HG02798 (cell line): ENCODE data around the gene EGFL6.

Experiments
- ATAC-seq: cut with Tn5 transposase; IDR thresholded peaks from one replicate; pipeline ENCODE4 v1.9.1; 2021; ENCODE audit warnings: mild to moderate bottlenecking; ENCODE audit not compliant: unreplicated experiment, poor library complexity

The EGFL6 gene

GRCh38 chrX:13569479-13570260 lies at the start of gene EGFL6:
Gene EGFL6, plus strand, starts transcription at chrX:13569601. Its CDS starts 261 bp downstream, at chrX:13569862.
- no peak for ATAC-seq

GRCh38 chrX:13520351-13520750 lies 49.0 kb upstream of the EGFL6 start:
- ATAC-seq, result no peak

GRCh38 chrX:13520936-13521335 lies 48.5 kb upstream of the EGFL6 start:
- ATAC-seq, result no peak

GRCh38 chrX:13522811-13523210 lies 46.6 kb upstream of the EGFL6 start:
- ATAC-seq, result no peak

GRCh38 chrX:13533726-13534125 lies 35.7 kb upstream of the EGFL6 start:
- ATAC-seq, result no peak

- ATAC-seq, result no peak
Measured at GRCh38 chrX:13535376-13536165, 33.8 kb upstream of the EGFL6 start.

- ATAC-seq, result no peak
Measured at GRCh38 chrX:13536551-13536950, 32.9 kb upstream of the EGFL6 start.

- ATAC-seq, result no peak
Measured at GRCh38 chrX:13538414-13538813, 31.0 kb upstream of the EGFL6 start.

GRCh38 chrX:13540602-13541001 lies 28.8 kb upstream of the EGFL6 start:
- no peak for ATAC-seq

- no peak for ATAC-seq
Measured at GRCh38 chrX:13545726-13546125, 23.7 kb upstream of the EGFL6 start.

- no peak for ATAC-seq
Measured at GRCh38 chrX:13547671-13548070, 21.7 kb upstream of the EGFL6 start.

- no peak for ATAC-seq
Measured at GRCh38 chrX:13550346-13550745, 19.1 kb upstream of the EGFL6 start.

GRCh38 chrX:13551610-13552009 lies 17.8 kb upstream of the EGFL6 start:
- no peak for ATAC-seq

GRCh38 chrX:13552892-13553291 lies 16.5 kb upstream of the EGFL6 start:
- no peak for ATAC-seq

GRCh38 chrX:13565511-13565910 lies 3.9 kb upstream of the EGFL6 start:
- ATAC-seq, result no peak

GRCh38 chrX:13570261-13570605 lies 832 bp downstream of the EGFL6 start:
- no peak for ATAC-seq

GRCh38 chrX:13571136-13571535 lies 1.7 kb downstream of the EGFL6 start:
- ATAC-seq, result no peak

GRCh38 chrX:13574600-13574999 lies 5.2 kb downstream of the EGFL6 start:
- ATAC-seq, result no peak

GRCh38 chrX:13579661-13580060 lies 10.3 kb downstream of the EGFL6 start:
- ATAC-seq, result no peak

- no peak for ATAC-seq
Measured at GRCh38 chrX:13581554-13581953, 12.2 kb downstream of the EGFL6 start.

- ATAC-seq, result no peak
Measured at GRCh38 chrX:13587786-13588477, 18.5 kb downstream of the EGFL6 start.
